Loucy (cell line): Measurements from ENCODE around the gene ANAPC2.

Experiments
- CTCF ChIP-seq: fragments of 200-600 bp; sonication (generic); conservative IDR thresholded peaks from 2 replicates; pipeline ENCODE4 v1.5.1; 2014; ENCODE audit warnings: mild to moderate bottlenecking, antibody characterized with exemption, low read length
- EZH2phosphoT487 ChIP-seq: fragments of 200-600 bp; IDR thresholded peaks from 2 replicates; pipeline ENCODE4 v1.6.1; 2018; ENCODE audit warnings: antibody characterized with exemption, mild to moderate bottlenecking, moderate library complexity, borderline replicate concordance

GRCh38 chr9:137232510-137232909, 44.1 kb upstream of the ANAPC2 start:
- TF ChIP-seq CTCF (no peak), EZH2phosphoT487 (no peak)
